GM21381 (cell line): ENCODE results near the gene REPS2.

ENCODE experiments used
- ATAC-seq: cut with Tn5 transposase; IDR thresholded peaks from one replicate; pipeline ENCODE4 v1.9.1; 2021; ENCODE audit warnings: mild to moderate bottlenecking, moderate library complexity; ENCODE audit not compliant: unreplicated experiment

The REPS2 gene

GRCh38 chrX:16997313-16997712, 50.9 kb downstream of the REPS2 start:
- no peak for ATAC-seq

DNA sequence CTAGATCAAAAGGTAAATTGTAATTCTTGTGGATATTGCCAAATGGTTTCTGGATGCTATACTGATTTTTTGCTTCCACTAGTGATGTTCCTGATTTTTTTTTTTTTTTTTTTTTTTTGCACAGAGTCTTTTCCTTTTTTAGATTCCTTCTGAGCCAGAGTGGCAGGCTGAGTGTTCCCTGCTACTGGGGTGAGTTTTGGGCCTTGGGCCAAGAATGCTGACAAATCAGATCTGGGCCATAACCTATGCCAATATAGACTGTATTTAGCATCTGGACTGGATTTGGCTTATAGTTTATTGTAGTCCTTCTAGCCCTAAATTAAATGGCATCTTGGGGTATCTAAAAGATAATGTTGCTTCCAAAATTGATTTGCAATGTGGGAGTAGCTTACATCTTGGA, 52.8 kb downstream of the REPS2 start:
- ATAC-seq = no peak

DNA sequence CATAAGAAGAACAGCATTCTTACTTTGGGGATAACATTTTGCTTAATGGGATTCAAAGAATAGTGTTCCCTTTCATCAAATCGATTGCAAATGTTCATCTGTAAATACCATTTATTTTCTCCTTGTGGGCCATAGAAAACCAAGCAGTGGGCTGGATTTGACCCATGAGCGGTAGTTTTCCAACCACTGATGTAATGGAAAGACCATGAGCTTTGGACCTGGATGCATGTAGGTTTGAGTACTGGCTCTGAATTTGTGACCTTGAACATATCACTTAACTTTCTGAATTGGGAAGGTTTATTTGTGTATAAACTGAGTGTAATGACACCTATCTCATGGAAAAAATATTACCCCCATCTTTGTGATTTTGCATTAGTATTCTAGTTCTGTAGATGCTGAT, 54.3 kb downstream of the REPS2 start:
- no peak for ATAC-seq

GRCh38 chrX:17005712-17006368, 59.4 kb downstream of the REPS2 start:
- no peak for ATAC-seq

DNA sequence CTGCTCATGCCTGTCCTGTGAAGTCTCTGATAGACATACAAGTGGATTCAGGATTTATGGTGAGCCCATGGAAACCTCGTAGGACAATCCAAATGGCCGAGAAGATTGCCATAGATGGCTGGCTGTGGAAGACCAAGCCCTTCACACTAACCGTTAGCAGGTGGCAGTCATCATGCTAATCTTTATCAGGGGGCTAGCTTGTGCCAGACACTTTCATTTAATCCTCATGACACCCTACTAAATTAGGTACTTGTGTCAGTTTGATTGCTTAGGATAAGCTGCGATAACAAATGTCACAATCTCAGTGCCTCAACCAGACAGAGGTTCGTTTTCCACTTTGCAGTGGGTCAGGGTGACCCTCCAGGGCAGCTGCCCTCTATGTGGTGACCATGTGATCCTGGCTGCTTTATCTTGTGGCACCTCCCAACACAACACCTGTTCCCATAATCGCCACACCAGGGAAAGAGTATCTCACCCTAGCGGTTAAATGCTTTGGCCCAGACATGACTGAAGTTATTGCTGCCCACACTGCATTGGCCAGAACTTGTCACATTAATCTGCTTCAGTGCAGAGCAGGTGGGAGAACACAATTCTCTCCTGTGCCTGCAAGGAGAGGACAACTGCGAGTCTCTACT, 60.8 kb downstream of the REPS2 start:
- no peak for ATAC-seq

DNA sequence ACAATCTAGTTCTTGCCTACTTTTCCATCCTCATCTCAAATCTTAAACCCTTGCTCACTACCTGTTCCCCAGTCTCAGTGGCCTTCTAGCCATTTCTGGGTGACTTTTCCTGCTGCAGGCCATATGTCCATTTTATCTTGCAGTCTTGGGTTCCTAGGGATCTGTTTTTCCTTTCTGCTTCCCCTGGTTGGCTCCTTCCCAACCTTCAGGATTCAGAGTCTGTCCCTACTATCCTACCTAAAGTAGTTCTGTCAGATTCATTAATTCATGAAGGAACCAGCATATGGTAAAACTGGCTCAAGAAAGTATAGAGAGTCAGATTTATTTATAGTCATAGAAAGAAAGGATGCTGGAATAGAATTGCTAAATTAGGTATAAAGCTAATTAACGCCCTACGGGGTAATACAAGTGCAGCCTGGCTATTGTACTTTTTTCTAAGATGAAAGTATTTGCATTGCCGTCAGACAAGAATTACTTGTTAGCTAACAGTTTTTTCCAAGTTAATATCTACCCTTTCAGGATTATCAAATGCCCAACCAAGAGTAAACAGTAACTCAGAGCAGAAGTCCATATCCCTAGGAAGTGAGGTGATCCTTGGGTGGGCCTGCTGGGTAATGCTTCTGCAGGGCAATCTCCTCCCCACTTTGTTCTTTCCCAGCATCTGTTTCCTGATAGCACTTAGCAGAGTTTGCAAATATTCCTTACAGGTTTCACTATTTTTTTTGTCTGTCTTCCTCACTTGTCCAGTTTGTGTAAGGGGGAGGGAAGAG, 63.6 kb downstream of the REPS2 start:
- no peak for ATAC-seq

- ATAC-seq = no peak
Measured at GRCh38 chrX:17012465-17012864, 66.0 kb downstream of the REPS2 start.

DNA sequence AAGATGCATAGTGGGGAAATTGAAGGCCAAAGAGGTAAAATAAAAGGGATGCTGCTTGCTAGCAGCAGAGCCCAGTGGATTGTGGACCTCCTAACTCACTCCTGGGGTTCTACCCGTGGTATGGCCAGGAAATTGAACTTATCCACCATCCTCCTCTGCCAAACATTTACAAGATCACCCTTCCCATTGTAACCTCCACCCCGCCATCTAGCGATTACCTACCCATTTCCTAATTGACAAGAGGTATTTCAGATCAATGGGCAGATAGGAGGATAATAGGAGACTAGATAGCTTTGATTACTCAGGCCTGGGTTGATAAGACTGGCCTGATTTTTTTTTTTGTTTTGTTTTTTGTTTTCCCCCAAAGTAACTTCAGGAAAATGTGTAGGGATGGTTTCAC, 67.8 kb downstream of the REPS2 start:
- no peak for ATAC-seq

- ATAC-seq = no peak
Measured at GRCh38 chrX:17017134-17017533, 70.7 kb downstream of the REPS2 start.

DNA sequence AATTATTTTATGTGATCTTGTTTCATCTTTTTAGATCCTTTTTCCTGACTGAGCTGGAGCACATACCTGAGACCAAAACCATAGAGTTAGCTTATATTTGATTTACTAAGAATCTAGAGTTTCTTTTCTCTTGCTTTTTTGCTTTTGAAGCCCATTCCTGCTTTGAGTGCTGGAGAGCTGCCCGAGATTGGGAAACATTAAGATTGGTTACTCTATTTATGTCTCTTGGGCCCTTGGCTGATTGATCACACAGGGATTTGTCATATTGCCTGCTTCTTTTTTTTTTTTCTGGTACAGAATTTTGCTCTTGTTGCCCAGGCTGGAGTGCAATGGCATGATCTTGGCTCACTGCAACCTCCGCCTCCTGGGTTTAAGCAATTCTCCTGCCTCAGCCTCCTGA, 73.9 kb downstream of the REPS2 start:
- no peak for ATAC-seq

DNA sequence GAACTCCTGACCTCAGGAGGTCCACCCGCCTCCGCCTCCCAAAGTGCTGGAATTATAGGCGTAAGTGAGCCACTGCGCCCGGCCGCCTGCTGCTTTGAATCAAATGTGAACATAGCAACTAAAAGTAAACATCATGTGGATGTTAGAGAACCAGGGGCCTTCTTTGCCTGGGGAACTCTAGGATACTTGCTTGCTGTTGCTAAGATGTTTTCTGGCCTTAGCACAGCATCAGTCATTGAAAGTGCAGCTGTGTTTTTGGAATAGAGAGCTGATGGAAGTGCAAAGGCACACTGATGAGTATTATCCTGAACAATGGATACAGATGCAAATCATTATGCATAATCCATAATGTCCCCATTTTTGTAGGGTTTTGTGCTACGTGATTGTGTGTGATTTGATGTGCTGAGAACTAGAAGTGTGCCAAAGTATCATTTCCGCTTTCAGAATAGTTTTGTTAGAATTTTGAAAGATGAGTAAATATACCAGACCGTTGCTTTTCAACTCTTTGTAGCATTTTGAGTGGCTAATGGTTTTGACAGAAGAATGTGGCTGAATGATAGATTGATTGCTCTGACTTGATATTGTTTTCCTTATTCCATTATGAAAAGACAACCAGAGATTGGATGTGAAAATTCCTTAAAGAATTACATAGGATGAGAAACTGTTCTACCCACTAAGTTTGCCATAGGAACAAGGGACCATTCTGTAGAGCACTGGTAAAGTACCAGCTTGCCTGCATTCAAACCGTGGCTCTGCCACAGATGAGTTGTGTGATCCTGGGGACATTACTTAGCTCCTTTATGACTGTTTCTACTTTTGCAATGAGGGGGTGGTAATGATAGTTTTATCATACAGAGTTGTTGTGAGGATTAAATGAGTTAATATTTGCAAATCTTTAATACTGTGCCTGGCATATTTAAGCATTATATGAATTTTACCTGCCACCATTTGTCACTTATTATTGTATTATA, 74.7 kb downstream of the REPS2 start:
- no peak for ATAC-seq

- no peak for ATAC-seq
Measured at GRCh38 chrX:17021851-17022604, 75.6 kb downstream of the REPS2 start.

- ATAC-seq = no peak
Measured at GRCh38 chrX:17023661-17024060, 77.2 kb downstream of the REPS2 start.

DNA sequence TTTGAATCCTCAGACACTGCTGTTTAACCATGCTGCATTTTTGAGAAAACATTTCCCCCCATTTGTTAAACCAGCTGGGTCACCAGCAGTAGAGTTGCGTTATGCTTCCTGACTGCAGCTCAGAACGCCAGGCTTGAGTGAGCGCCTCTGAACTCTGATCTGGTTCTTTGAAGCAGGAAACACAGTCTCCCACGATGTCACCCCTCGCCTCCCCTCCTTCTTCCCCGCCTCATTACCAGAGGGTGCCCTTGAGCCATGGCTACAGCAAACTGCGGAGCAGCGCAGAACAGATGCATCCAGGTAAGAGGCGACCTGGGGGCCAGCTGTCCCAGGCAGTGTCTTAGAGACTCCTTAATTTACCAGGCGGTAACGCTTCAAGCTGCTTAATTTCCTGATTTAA, 78.4 kb downstream of the REPS2 start:
- no peak for ATAC-seq

GRCh38 chrX:17025621-17026302, 79.3 kb downstream of the REPS2 start:
- no peak for ATAC-seq

DNA sequence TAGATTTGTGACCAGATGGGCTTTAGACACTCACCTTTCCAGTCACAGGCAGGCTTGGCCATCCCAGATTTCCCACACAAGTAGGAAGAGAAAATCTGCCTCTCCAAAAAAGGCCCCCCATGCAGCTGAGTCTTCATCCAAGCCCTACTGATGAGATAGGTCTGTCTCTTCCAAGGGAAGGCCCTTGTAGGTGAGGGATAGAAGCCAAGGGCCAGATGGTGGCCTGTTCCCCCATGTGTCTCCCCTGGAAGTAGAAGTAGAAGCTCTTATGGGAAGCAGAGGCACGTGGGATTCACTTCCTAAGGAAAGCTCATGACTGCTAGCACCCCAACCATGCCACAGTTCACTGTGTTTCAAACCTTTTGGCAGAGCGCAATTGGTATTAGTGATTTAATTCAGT, 81.5 kb downstream of the REPS2 start:
- ATAC-seq = no peak

DNA sequence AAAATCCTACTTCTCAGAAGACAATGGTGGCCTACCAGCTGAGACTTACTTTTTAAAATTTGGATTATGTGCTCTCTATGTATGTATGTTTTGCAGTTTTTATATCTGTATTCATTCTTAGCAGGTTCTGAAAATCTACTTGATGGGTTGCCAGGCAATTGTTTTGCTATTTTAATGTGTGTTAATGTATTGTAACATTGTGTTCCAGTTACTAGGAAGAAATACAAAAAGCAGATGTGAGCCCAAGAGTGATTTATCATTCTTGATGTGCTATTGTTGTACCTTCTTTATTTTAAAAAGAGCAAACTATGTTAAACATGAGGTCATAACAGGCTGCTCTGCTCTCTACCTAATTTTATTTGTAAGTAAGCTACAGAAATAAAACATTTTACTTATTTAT, 81.9 kb downstream of the REPS2 start:
- ATAC-seq = no peak

GRCh38 chrX:17030092-17030491, 83.6 kb downstream of the REPS2 start:
- no peak for ATAC-seq

GRCh38 chrX:17030580-17031270, 84.3 kb downstream of the REPS2 start:
- ATAC-seq = no peak
